GM21390 (cell line): Measurements from ENCODE around the gene CTDSPL.

Source experiments
- ATAC-seq: cut with Tn5 transposase; IDR thresholded peaks from one replicate; pipeline ENCODE4 v1.9.1; 2021; ENCODE audit not compliant: unreplicated experiment

The CTDSPL gene

GRCh38 chr3:37997791-37998370 is 136.2 kb downstream of the CTDSPL start:
- no peak for ATAC-seq

GRCh38 chr3:37999836-38000235 is 138.2 kb downstream of the CTDSPL start:
- ATAC-seq = no peak

- ATAC-seq = no peak
Observed at GRCh38 chr3:38000242-38000916, 138.7 kb downstream of the CTDSPL start.

- ATAC-seq = no peak
Observed at GRCh38 chr3:38000965-38001455, 139.3 kb downstream of the CTDSPL start.

GRCh38 chr3:38001456-38002081 is 139.9 kb downstream of the CTDSPL start:
- ATAC-seq = no peak

- no peak for ATAC-seq
Observed at GRCh38 chr3:38002291-38002876, 140.7 kb downstream of the CTDSPL start.

- ATAC-seq = no peak
Observed at GRCh38 chr3:38002940-38003339, 141.3 kb downstream of the CTDSPL start.

GRCh38 chr3:38003371-38003816 is 141.7 kb downstream of the CTDSPL start:
- no peak for ATAC-seq

GRCh38 chr3:38003817-38004414 is 142.2 kb downstream of the CTDSPL start:
- no peak for ATAC-seq

- ATAC-seq = peak; percentile 45
Observed at GRCh38 chr3:38004415-38005075, 142.9 kb downstream of the CTDSPL start.

GRCh38 chr3:38005076-38006020 is 143.7 kb downstream of the CTDSPL start:
- no peak for ATAC-seq

GRCh38 chr3:38006031-38006430 is 144.4 kb downstream of the CTDSPL start:
- no peak for ATAC-seq

- no peak for ATAC-seq
Observed at GRCh38 chr3:38006445-38006995, 144.8 kb downstream of the CTDSPL start.

GRCh38 chr3:38007754-38008090 is 146.0 kb downstream of the CTDSPL start:
- no peak for ATAC-seq

- ATAC-seq = no peak
Observed at GRCh38 chr3:38008191-38008701, 146.6 kb downstream of the CTDSPL start.

GRCh38 chr3:38008971-38009580 is 147.4 kb downstream of the CTDSPL start:
- no peak for ATAC-seq

GRCh38 chr3:38009807-38010591 is 148.3 kb downstream of the CTDSPL start:
- no peak for ATAC-seq

- ATAC-seq = no peak
Observed at GRCh38 chr3:38011111-38011510, 149.4 kb downstream of the CTDSPL start.
